Stimulated activated CD8-positive, alpha-beta memory T cell treated with anti-CD3 and anti-CD28 coated beads, Interleukin-12 subunit alpha, Interleukin-12 subunit beta, amount 100 ng/mL, for 24 hours (primary cell): ENCODE data around the gene SERTAD3.
"Not testable (repeated sequence)": the region's sequence is repeated elsewhere in the genome, so short reads cannot be mapped to it uniquely, and the experiment has no call there.

Experiments used
- DNase-seq: peaks from one replicate; pipeline ENCODE4 v3.0.0-alpha.2; 2020; ENCODE audit errors: extremely low read depth

The SERTAD3 gene

DNA sequence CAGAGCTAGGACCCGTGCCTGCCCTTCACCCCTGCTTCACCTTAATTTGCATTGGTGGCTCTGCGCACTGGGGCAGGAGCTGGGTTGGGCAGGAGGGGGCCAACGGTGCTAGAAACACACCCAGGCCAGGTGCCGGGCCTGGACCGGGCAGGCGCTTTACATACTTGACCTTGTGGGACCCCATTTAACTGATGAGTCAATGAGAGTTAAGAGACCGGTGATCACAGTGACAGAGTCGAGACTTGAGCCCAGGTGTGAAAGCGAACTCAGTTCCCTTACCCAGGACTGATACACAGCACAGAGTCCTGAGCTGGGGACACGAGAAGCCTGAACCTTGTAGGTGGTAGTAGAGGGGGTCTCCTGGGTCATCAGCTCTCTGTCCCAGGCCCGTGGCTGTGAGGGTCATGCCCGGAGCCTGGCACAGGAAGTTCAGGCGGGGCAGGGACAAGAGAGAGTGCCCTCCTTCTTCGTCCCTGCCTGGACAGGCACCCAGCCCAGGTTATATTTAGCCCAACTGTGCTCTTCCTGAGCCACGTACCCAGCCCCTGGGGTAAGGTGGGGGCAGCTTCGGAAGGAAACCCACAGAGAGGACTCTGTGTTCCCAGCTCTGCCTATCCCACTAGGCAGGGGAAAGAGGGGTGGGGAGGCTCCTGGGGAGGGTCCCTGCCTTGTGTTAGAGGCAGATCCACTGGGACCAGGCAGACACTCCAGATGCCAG lies 32.9 kb downstream of the SERTAD3 start:
- DNase-seq, result no peak

GRCh38 chr19:40410030-40410389 lies 34.1 kb downstream of the SERTAD3 start:
- no peak for DNase-seq

GRCh38 chr19:40408598-40408925 lies 35.6 kb downstream of the SERTAD3 start:
- not testable (repeated sequence) for DNase-seq

- DNase-seq, result no peak
These were observed 36.2 kb downstream of the SERTAD3 start for GRCh38 chr19:40407714-40408597.

DNA sequence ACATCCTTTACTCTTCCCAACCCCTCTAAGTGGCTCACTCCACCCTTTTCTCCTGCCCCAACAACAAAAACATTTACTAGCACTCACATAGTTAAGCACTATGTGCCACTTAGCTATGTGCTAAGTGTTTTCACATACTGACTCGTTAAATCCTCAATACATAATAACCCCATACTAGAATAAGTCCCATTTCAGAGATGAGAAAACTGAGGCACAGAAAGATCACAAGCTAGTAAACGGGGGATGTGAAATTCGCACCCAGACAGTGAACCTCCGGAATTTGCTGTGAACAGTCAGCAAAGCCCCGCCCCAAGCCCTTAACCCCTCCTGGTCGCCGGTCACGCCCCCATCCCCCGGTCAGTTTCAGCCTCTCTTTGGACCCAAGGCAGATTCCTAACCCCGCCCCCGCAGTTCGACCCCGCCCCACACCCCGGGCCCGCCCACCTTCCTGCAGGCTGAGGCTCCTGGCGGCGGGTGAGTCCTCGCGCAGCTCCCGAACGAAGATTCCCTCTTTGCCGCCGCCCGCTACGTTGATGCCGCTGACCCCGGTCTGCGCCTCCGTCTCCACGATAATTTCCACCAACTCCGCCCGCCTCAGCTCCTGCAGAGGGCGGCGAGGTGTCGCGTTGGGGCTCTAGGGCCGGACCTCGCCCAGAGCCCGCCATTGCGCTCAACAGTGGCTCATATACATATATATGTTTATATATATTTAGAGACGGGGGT lies 40.7 kb downstream of the SERTAD3 start:
- DNase-seq, result peak; percentile 69

- no peak for DNase-seq
These were observed 43.6 kb downstream of the SERTAD3 start for GRCh38 chr19:40400559-40400958.

GRCh38 chr19:40398417-40399131 lies 45.6 kb downstream of the SERTAD3 start:
- DNase-seq, result peak; percentile 12

GRCh38 chr19:40397568-40397906 lies 46.6 kb downstream of the SERTAD3 start:
- DNase-seq, result no peak

GRCh38 chr19:40396886-40397567 lies 47.1 kb downstream of the SERTAD3 start:
- DNase-seq, result no peak

- DNase-seq, result no peak
These were observed 48.2 kb downstream of the SERTAD3 start for GRCh38 chr19:40395956-40396355.

DNA sequence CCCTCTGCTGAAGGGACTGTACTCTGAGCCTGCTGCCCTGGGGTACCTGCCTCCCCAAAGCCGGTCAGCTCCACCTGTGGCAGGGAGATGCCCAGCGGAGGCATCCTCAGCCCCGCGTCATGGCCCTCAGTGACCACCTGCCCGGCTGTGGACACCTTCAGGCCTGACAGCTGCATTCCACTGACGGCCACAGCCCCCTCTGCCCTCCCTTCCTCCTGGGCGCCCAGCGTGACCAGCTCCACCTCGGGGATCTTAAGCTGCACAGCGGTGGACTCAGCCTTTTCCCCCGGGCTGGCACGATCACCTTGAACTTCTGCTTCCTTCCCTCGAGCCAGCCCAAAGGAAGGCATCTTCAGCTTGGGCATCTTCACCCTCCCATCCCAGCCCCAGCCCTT lies 49.3 kb downstream of the SERTAD3 start:
- DNase-seq, result no peak

GRCh38 chr19:40393894-40394815 lies 50.0 kb downstream of the SERTAD3 start:
- no peak for DNase-seq

DNA sequence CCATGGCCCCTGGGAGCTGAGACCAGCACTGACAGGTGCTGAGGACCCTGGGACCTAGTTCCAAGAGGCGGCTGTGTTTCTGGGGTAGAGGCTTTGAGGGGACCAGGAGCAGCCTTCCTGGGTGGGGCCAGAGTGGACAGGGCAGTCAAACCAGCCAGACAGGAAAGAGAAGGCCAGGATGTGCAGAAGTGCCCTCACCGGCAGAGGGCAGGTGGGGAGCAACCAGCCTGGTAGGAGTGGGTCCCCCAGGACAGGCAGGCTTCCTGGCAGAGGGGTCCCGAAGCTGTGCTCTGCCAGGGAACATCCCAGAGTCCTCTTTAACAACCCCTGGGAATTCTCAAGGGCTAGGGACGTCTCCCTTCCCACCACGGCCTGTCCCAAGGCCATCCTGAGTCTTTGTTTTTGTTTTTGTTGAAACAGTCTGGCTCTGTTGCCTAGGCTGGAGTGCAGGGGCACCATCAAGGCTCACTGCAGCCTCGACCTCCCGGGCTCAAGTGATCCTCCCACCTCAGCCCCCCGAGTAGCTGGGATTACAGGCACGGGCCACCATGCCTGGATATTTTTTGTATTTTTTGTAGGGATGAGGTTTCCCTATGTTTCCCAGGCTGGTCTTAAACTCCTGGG lies 51.1 kb downstream of the SERTAD3 start:
- no peak for DNase-seq

GRCh38 chr19:40392123-40392522 lies 52.0 kb downstream of the SERTAD3 start:
- no peak for DNase-seq
